Measurements from ENCODE around the gene SOX8.

SOX8 gene

DNA sequence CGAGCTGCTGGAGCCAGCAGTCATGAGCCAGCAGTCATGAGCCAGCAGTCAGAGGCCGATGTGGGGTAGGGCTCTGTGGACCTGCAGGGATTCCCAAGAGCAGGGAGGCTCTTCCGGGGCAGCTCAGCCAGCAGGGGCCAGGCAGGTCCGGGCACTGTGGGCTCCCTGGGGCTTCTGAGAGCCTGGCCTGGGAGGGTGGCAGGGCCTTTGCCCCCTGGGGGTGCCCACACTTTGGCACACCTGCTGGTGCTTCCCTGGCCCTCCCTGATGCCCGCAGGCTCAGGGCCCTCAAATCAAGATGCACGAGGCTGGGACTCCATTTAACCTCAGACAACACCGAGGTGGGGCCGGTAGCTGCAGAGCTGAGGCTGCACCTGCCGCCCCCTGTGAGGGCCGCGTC, 18.1 kb downstream of the SOX8 start:
- TF ChIP-seq GATA2 (IDR thresholded peaks at IDR 0.05; ENCODE audit: low read depth, low read length) = no peak

- TF ChIP-seq GATA3 (IDR thresholded peaks at IDR 0.05; ENCODE audit: low read depth, low read length) (no peak), GATA2 (IDR thresholded peaks at IDR 0.05; ENCODE audit: low read depth, low read length) (no peak)
Observed at GRCh38 chr16:1000608-1001007, 19.0 kb downstream of the SOX8 start.

GRCh38 chr16:1001096-1001495, 19.5 kb downstream of the SOX8 start:
- TF ChIP-seq GATA2 (IDR thresholded peaks at IDR 0.05; ENCODE audit: low read depth, low read length) (no peak), GATA3 (IDR thresholded peaks at IDR 0.05; ENCODE audit: low read depth, low read length) (no peak)

DNA sequence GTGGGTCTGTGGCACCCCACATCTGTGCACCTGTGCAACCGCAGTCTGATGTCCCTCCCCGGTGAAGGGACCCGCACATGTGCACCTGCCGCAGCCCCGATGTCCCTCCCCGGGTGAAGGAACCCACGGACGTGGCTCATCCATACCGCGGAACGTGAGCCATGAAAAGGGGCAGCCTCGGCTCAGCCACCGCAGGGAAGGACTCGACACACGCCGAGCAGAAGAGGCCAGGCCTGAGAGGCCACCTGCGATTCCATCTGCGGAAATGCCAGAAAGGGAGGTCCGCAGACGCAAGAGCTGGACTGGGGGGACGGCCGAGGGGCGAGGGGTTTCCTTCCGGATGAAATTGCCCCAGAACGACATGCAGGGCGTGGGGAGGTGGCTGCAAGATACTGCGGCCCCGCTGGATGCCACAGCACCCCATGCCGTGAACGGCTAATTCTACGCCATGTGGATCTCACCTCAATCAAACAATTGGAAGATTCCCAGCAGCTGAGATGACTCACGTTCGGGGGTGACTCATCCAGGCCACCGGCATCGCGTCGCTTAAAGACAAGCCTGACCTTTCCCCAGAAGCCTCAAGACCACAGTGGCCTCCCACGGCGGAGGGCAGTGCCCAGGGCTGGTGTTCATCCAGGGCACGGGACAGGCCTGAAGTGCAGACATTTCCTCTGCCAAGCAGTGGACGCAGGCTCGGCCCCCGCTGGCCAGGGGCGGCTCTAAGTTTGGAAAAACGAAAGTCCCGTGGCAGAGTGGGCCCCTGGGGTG, 21.0 kb downstream of the SOX8 start:
- TF ChIP-seq GATA3 (IDR thresholded peaks at IDR 0.05; ENCODE audit: low read depth, low read length) (no peak), GATA2 (IDR thresholded peaks at IDR 0.05; ENCODE audit: low read depth, low read length) (no peak)

DNA sequence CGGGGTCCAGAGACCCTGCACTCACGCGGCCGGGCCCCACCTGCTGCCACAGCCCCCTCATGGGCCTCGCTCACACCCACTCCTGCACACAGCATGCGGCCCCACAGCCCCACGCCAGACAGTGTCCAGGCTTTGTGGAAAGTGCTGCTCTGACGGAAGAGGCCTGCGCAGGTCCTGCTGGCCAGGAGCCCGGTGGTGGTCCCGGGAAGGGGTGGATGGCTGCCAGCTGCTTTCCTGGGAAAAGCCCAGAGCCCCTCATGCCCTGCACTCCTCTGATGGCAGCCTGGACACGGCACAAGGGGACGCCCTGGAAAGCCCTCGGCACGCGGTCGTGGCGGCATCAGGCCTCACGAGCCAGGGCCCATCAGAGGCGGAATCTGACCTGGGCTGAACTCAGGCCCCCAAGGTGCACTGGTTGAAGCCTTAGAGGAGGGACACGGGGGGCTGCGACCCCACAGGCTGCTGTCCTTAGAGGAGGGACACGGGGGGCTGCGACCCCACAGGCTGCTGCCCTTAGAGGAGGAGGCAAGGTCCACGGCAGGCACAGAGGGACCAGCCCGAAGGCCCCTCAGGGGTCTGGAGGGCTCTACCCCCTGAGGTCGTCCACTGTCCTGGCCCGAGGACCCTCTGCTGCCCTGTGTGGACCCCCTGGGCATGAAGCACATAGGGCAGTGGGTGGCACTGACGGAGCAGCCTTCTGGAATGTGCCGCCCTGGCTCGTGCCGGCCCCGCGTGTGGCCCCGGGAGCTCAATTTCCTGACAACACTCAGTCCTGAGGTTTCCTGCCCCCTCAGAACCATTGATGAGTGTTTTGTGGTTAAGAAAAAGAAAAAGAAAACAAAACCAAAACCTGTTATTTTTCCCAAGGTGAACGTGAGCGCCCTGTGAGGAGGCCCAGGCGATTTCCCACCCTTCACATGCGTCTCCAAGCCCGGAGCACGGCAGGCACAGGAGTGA, 22.1 kb downstream of the SOX8 start:
- TF ChIP-seq GATA2 (IDR thresholded peaks at IDR 0.05; ENCODE audit: low read depth, low read length) (no peak), GATA3 (IDR thresholded peaks at IDR 0.05; ENCODE audit: low read depth, low read length) (no peak)

DNA sequence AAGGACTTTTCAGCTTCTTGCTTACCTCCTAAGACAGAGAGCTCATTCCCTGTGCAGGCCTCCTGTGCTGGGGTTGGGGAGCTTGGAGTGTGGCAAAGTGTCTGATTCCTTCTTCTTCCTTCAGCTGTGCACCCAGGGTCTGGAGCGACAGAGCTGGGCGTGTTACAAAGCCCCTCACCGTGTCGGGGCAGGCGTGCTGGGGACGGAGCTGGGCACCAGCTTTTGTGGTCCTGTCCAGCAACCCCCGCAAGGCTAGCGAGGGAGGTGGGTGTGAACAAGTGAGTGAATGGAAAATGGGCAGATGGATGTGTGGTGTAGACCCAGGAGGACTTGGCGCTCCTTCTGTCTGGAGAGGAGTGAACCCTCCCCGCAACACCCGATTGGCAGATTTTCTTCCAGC, 23.7 kb downstream of the SOX8 start:
- TF ChIP-seq GATA3 (IDR thresholded peaks at IDR 0.05; ENCODE audit: low read depth, low read length) = no peak
- TF ChIP-seq GATA2 (IDR thresholded peaks at IDR 0.05; ENCODE audit: low read depth, low read length) = no peak

DNA sequence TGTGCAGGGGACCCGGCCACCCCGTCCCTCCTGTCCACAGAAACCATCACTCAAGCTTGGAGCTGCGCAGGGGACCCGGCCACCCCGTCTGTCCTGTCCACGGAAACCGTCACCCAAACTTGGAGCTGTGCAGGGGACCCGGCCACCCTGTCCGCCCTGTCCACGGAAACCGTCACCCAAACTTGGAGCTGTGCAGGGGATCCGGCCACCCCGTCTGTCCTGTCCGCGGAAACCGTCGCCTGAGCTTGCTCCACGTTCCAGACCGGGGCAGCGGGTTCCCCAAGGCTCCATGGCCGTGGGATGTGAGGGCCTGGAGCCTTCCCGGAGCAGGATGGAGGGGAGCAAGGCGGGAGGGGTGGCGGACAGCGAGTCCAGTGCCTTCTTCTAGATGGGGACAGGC, 25.2 kb downstream of the SOX8 start:
- no peak for TF ChIP-seq GATA2 (IDR thresholded peaks at IDR 0.05; ENCODE audit: low read depth, low read length)

GRCh38 chr16:1007284-1007850, 25.8 kb downstream of the SOX8 start:
- no peak for TF ChIP-seq GATA2 (IDR thresholded peaks at IDR 0.05; ENCODE audit: low read depth, low read length)
- no peak for TF ChIP-seq GATA3 (IDR thresholded peaks at IDR 0.05; ENCODE audit: low read depth, low read length)

DNA sequence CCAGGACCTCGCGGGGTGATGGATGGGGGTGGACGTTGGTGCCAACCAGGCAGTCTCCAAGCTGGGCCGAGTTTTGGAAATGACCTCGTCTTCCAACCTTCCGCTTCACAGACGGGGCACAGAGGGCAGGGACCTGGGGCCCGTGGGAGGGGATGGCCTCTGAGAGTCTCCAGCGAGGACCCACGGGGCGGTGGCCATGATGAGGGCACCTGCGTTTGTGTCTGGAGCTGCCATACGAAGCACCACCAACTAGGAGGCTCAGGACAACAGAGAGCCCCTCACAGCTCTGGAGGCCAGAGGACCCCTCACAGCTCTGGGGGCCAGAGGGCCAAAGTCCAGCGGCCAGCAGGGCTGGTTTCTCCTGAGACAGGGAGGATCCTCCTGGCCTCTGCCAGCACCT, 26.5 kb downstream of the SOX8 start:
- TF ChIP-seq GATA2 (IDR thresholded peaks at IDR 0.05; ENCODE audit: low read depth, low read length) = no peak
- TF ChIP-seq GATA3 (IDR thresholded peaks at IDR 0.05; ENCODE audit: low read depth, low read length) = no peak

- TF ChIP-seq GATA2 (IDR thresholded peaks at IDR 0.05; ENCODE audit: low read depth, low read length) (no peak), GATA3 (IDR thresholded peaks at IDR 0.05; ENCODE audit: low read depth, low read length) (no peak)
Observed at GRCh38 chr16:1009358-1010150, 28.0 kb downstream of the SOX8 start.

DNA sequence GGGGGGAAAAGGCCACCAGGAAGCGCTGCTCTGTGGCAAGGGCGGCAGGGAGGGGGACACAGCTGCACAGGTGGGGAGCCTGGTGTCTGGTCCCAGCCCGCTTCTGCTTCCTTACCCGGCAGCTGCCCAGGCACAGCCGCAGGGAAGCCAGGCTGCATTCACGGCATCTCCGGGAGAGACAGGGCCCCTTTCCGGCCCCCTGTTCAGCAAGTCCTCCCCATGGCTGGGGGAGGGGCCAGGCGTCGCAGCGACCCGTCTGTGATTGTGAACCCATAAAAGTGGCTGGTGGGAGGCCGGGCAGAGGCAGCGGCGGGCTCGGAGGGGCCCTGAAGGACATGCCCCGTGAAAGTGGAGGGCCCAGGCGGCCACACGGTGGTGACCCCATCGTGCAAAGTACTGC, 28.7 kb downstream of the SOX8 start:
- TF ChIP-seq GATA2 (IDR thresholded peaks at IDR 0.05; ENCODE audit: low read depth, low read length) (no peak), GATA3 (IDR thresholded peaks at IDR 0.05; ENCODE audit: low read depth, low read length) (no peak)

DNA sequence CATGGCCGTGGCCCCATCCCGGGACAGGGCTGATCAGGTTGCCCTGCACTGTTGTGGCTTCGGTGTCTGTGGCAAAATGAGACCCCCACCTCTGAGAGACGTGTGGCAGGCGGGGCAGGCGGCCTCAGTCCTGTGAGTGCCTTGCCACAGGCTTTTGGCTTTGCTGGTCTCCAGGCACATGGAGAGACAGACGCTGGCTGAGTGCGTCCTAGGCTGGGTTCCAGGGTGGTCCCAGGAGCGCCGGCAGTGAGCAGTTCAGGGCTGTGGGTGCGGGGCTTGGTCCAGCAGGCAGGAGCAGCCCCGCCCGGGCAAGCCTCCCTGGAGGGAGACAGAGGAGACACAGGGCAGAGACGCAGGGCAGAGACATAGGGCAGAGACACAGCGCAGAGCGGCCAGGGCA, 29.2 kb downstream of the SOX8 start:
- no peak for TF ChIP-seq GATA3 (IDR thresholded peaks at IDR 0.05; ENCODE audit: low read depth, low read length)
- no peak for TF ChIP-seq GATA2 (IDR thresholded peaks at IDR 0.05; ENCODE audit: low read depth, low read length)

- TF ChIP-seq GATA3 (IDR thresholded peaks at IDR 0.05; ENCODE audit: low read depth, low read length) (no peak), GATA2 (IDR thresholded peaks at IDR 0.05; ENCODE audit: low read depth, low read length) (no peak)
Observed at GRCh38 chr16:1011316-1012082, 29.9 kb downstream of the SOX8 start.
